ENCODE results near the gene TTC3. TPM values are rescaled to one million over a fixed set of nuclear protein-coding genes. Genes with fewer than 3 reads are reported as not detected.

The TTC3 gene
- total and polyA plus RNA-seq, 2 donors (not counting 1 experiment from before 2014, with no cell fraction given), result 42.0 to 163 TPM

DNA sequence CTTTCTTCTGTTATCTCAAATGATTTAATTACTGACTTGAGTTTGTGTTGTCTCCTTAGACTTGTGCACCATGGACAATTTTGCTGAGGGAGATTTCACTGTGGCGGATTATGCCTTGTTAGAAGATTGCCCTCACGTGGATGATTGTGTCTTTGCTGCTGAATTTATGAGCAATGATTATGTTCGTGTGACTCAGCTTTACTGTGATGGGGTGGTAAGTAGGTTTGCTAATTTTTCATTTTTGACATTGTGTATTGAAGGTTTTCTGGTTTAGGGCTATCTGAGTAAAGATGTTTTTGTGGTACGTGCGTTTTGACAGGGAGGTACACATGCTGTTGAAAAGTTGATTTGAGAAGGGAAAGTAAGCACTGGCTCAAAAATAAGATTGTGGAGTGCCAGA, 14.1 kb downstream of the TTC3 start:
- H3K79me2 ChIP-seq (ENCODE audit: control insufficient read depth, insufficient read depth, low read length), result peaks cover 49% of the 10 kb centered on the region
- Mint-ChIP-seq H3K4me1 (peaks cover 16% of the 10 kb centered on the region), H3K9me3 (ENCODE audit: insufficient read depth) (no peaks in the 10 kb centered on the region), H3K4me3 (no peak overlapping the region), H3K27ac (no peak overlapping the region), H3K27me3 (no peaks in the 10 kb centered on the region)
- intact Hi-C loops (cut with micrococcal nuclease), result no loop called here
- WGBS (ENCODE audit: insufficient coverage), result 81% methylated on average over 5 of the region's 5 CpGs
- no peak overlapping the region for H3K4me2 ChIP-seq (replicated peaks; ENCODE audit: low read depth, low read length, poor library complexity, severe bottlenecking)
- peaks cover 62% of the 10 kb centered on the region for H4K20me1 ChIP-seq (ENCODE audit: control insufficient read depth, insufficient read depth, low read length, poor library complexity, severe bottlenecking)
- CTCF ChIA-PET, result interaction anchor here (1.2 to 1.5 kb wide), 3 partner anchors 12 to 246 kb away, joined by 3 to 5 read pairs (median 4); no protein-coding TSS in a partner anchor
- ATAC-seq (ENCODE audit: low read depth) (no peak), DNase-seq (no peak)
- H3K27me3 ChIP-seq (replicated peaks in 1 of 4; ENCODE audit: control extremely low read depth in 1 of 4, control insufficient read depth in 3 of 4, insufficient read depth in 4 of 4, low read length in 3 of 4), result no peaks in the 10 kb centered on the region
- H3K9me3 ChIP-seq (ENCODE audit: control extremely low read depth in 1 of 3, control insufficient read depth in 2 of 3, insufficient read depth in 1 of 3, low read length in 2 of 3), result no peaks in the 10 kb centered on the region
- no peak overlapping the region for H3K9ac ChIP-seq (ENCODE audit: low read length)
- no peak overlapping the region for H2AFZ ChIP-seq (ENCODE audit: insufficient read depth, low read depth, low read length, poor library complexity, severe bottlenecking)
- H3K4me3 ChIP-seq (ENCODE audit: control extremely low read depth in 1 of 5, extremely low read depth in 1 of 5, insufficient read depth in 1 of 5, low read depth in 2 of 5, low read length in 4 of 5), result no peak overlapping the region
- H3K36me3 ChIP-seq (replicated peaks in 1 of 2; ENCODE audit: control extremely low read depth in 1 of 2, control insufficient read depth in 1 of 2, extremely low read depth in 1 of 2, insufficient read depth in 2 of 2, low read length in 1 of 2), result peaks cover 0 to 23% of the 10 kb centered on the region in 2 experiments
- H3K27ac ChIP-seq (ENCODE audit: low read length in 2 of 2), result no peak overlapping the region
- POLR2A ChIA-PET, result no interaction called here
- TF ChIP-seq, protein P1, sequence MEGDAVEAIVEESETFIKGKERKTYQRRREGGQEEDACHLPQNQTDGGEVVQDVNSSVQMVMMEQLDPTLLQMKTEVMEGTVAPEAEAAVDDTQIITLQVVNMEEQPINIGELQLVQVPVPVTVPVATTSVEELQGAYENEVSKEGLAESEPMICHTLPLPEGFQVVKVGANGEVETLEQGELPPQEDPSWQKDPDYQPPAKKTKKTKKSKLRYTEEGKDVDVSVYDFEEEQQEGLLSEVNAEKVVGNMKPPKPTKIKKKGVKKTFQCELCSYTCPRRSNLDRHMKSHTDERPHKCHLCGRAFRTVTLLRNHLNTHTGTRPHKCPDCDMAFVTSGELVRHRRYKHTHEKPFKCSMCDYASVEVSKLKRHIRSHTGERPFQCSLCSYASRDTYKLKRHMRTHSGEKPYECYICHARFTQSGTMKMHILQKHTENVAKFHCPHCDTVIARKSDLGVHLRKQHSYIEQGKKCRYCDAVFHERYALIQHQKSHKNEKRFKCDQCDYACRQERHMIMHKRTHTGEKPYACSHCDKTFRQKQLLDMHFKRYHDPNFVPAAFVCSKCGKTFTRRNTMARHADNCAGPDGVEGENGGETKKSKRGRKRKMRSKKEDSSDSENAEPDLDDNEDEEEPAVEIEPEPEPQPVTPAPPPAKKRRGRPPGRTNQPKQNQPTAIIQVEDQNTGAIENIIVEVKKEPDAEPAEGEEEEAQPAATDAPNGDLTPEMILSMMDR (IDR thresholded peaks at IDR 0.05), result no peak
- no peak for TF ChIP-seq EZH2 (IDR thresholded peaks at IDR 0.05; ENCODE audit: borderline replicate concordance, insufficient read depth, low read depth, low read length, poor library complexity, severe bottlenecking)
- peaks cover 8 to 10% of the 10 kb centered on the region in 2 donors for H3K4me1 ChIP-seq (ENCODE audit: control insufficient read depth in 2 of 2, insufficient read depth in 2 of 2, low read length in 2 of 2)

DNA sequence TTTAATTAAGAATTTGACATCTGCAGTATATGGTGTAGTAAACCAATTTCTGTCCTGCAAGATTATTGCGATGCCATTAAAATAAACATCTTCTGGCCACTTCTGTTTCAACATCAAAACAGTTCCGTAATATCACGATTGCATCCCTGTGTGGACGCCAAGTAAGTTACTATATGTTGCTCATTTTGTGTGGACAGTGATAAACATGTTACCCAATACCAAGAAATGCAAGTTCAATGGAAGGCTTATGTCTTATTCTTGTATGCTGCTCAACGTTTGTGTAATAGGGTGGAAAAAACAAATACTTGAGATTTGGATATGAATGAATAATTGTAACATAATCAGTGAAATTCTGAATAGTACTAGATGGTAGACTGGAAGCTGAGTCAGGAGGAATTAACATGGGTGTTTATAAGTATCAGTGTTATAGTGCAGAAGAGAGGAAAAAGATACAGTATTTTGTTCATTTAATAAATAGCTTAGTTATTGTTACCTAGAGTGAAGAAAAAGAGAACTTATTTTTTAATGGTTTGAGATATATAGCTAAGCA, 15.2 kb downstream of the TTC3 start:
- Mint-ChIP-seq H3K9me3 (ENCODE audit: insufficient read depth) (no peaks in the 10 kb centered on the region), H3K4me3 (no peak overlapping the region), H3K27ac (no peak overlapping the region), H3K27me3 (no peaks in the 10 kb centered on the region), H3K4me1 (peaks cover 7% of the 10 kb centered on the region)
- no peak for DNase-seq
- peaks cover 0 to 23% of the 10 kb centered on the region in 2 experiments for H3K36me3 ChIP-seq (replicated peaks in 1 of 2; ENCODE audit: control extremely low read depth in 1 of 2, control insufficient read depth in 1 of 2, extremely low read depth in 1 of 2, insufficient read depth in 2 of 2, low read length in 1 of 2)
- peaks cover 38% of the 10 kb centered on the region for H3K79me2 ChIP-seq (ENCODE audit: control insufficient read depth, insufficient read depth, low read length)
- H3K27ac ChIP-seq (ENCODE audit: low read length in 2 of 2), result no peak overlapping the region
- 100% methylated on average over 1 of the region's 5 CpGs for WGBS (ENCODE audit: insufficient coverage)
- H3K4me3 ChIP-seq (ENCODE audit: control extremely low read depth in 1 of 5, extremely low read depth in 1 of 5, insufficient read depth in 1 of 5, low read depth in 2 of 5, low read length in 4 of 5), result no peak overlapping the region
- peaks cover 3 to 5% of the 10 kb centered on the region in 2 donors for H3K4me1 ChIP-seq (ENCODE audit: control insufficient read depth in 2 of 2, insufficient read depth in 2 of 2, low read length in 2 of 2)
- TF ChIP-seq, protein P1 (IDR thresholded peaks at IDR 0.05), result no peak
- H4K20me1 ChIP-seq (ENCODE audit: control insufficient read depth, insufficient read depth, low read length, poor library complexity, severe bottlenecking), result peaks cover 52% of the 10 kb centered on the region
- H3K4me2 ChIP-seq (replicated peaks; ENCODE audit: low read depth, low read length, poor library complexity, severe bottlenecking), result no peak overlapping the region
- no peak overlapping the region for H3K9ac ChIP-seq (ENCODE audit: low read length)
- ChIA-PET POLR2A (no interaction called here), CTCF (no interaction called here)
- no peak overlapping the region for H2AFZ ChIP-seq (ENCODE audit: insufficient read depth, low read depth, low read length, poor library complexity, severe bottlenecking)
- no peak for ATAC-seq (ENCODE audit: low read depth)
- H3K27me3 ChIP-seq (replicated peaks in 1 of 4; ENCODE audit: control extremely low read depth in 1 of 4, control insufficient read depth in 3 of 4, insufficient read depth in 4 of 4, low read length in 3 of 4), result no peaks in the 10 kb centered on the region
- intact Hi-C loops (cut with micrococcal nuclease), result no loop called here
- H3K9me3 ChIP-seq (ENCODE audit: control extremely low read depth in 1 of 3, control insufficient read depth in 2 of 3, insufficient read depth in 1 of 3, low read length in 2 of 3), result no peaks in the 10 kb centered on the region

All from B cell (primary cell).